GM21619 (cell line): ENCODE results near the gene ZNF722.
"Not testable (repeated sequence)": the region's sequence is repeated elsewhere in the genome, so short reads cannot be mapped to it uniquely, and the experiment has no call there.

Experiments used
- ATAC-seq: cut with Tn5 transposase; IDR thresholded peaks from one replicate; pipeline ENCODE4 v1.9.1; 2021; ENCODE audit not compliant: unreplicated experiment

ZNF722 gene

DNA sequence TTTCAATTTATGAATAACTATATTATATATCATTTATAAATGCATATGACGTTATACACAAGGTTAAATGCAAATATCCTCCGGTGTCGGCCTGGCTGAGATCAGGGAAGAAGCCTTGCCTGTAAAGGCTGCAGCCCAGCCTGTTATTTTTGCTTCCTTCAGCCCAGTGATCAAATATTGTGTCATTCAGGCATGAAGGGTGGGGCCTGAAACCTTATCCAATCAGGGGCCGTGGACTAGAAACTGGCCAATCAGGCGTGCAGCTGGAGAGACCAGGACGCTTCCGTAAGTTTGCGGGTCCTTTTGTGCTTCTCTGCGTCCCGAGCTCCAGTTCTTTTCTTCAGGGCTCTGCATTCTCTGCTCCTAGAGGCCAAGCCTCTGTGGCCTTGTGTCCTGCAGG is at the start of gene ZNF722:
ZNF722 (plus strand) TSS at position 301 of the 400 bp plus-strand sequence. CDS start 113 bp downstream, outside the sequence.
- ATAC-seq: no peak

DNA sequence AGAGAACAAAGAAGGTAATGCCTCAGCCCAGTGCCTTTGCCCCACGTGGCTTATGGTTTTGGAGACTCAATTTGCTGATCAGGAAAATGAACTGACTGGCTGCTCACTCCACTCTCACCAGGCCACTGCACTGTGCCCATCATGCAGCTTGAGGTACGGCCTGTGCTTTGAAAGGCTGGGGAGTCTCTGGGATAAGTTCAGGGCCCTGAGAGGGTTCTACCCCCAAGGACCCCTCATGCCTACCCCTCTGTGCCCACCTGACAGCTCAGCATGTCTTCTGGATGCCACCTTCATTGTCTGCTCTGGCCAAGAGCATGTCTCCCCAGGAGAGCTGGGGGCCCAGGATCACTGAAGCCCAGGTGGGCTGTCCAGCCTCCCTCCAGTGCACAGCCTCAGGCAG is 45.5 kb upstream of the ZNF722 start:
- ATAC-seq: no peak

DNA sequence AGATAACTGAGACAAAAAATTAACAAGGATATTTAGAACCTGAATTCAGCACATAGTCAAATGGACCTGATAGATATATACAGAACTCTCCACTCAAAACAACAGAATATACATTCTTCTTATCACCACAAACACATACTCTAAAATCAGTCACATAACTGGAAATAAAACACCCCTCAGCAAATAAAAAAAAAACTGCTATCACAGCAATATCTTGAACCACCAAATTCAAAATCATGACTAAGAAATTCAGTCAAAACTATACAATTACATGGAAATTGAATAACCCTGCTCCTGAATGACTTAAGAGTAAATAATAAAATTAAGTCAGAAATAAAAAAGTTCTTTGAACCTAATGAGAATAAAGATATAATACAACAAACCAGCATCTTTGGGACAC is 30.0 kb upstream of the ZNF722 start:
- ATAC-seq: no peak

DNA sequence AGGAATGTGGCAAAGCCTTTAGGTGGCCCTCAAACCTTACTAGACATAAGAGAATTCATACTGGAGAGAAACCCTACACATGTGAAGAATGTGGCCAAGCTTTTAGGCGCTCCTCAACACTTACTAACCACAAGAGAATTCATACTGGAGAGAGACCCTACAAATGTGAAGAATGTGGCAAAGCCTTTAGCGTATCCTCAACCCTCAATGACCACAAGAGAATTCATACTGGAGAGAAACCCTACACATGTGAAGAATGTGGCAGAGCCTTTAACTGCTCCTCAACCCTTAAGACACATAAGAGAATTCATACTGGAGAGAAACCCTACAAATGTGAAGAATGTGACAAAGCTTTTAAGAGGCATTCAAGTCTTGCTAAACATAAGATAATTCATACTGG is 16.8 kb downstream of the ZNF722 start:
- ATAC-seq: not testable (repeated sequence)

DNA sequence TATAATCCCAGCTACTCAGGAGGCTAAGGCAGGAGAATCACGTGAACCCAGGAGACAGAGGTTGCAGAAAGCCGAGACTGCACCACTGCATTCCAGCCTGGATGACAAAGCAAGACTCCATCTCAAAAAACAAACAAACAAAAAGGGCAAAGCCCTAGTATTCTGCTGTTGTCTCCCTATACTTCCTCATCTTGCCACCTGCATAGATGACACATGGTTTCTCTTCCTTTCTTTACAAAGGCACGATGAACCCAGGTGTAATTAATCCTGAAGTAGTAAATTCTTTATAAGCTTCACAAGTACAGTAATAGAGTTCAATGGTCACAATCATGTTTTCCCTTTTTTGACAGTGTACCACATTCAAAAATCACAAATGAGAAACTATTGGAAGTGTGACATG is 36.7 kb downstream of the ZNF722 start:
- ATAC-seq: no peak

DNA sequence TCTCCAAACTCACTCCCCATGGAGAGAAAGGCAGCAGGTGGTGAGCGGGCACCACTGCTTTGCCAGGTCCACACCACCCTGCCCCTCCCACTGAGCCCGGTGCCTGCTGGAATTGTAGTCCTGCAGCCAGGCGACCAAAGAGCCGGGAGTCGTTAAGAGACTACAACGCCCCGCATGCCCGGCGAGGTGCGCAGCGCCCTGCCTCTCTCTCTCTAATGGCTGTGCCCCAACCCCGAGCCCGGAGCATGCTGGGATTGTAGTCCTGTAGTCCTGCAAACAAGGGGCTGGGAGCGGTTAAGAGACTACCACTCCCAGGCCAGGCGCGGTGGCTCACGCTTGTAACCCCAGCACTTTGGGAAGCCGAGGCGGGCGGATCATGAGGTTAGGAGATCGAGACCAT is 38.4 kb downstream of the ZNF722 start:
- no peak for ATAC-seq

DNA sequence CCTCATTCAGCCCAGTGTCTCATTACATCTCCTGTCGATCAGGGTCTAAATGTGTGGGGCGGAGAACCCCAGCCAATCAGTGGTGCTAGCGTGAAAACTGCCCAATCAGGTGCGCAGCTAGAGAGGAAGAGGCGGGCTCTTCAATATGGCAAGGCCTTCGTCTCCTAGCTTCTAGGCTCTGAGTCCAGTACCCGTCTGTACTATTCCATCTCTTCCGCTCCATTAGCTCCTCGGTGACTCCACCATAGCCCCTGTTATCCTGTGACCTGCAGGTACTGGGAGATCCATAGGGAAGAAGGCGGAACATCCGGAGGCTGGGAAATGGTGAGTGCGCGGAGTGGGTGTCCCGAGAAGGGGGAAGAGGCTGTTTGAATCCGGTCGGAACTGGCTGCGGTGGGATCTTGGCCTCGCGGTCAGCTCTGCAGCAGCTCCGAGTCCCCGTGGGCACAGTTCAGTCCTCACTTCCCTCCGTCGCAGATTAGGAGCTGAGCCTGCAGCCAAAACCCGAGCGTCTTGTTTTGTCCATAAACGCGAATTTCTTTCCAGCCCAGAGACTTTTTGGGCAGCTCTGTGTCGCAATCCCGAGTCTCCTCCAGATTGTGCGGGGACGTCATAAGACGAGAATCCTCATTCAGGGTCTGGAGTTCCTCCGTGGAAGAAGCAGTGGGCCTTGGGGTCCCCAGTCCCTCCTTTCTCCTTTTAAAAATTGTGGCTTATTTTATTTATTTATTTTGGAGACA is 46.8 kb downstream of the ZNF722 start, which contains the start of gene ZNF727:
ZNF727 (plus strand) TSS at position 134 of the 740 bp plus-strand sequence; CDS start at position 322, 188 bp downstream.
- ATAC-seq: no peak

DNA sequence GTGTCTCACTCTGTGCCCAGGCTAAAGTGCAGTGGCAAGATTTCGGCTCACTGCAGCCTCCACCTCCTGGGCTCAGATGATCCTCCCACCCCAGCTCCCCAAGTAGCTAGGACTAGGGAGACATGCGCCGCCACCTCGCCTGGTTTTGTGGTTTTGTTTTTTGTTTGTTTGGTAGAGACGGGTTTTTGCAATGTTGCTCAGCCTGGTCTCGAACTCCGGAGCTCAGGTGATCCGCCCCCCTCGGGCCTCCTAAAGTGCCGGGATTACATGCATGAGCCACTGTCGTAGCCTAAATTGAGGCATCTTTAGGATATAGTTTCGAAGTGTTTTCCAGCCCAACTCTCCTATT is 47.4 kb downstream of the ZNF722 start:
- ATAC-seq: no peak
